ACHN (cell line): Measurements from ENCODE around the gene TRAPPC5.

ENCODE experiments used
- DNase-seq: peaks from one replicate; pipeline ENCODE4 v3.0.0-alpha.2; 2015
- in situ Hi-C: cut with HindIII; loops from 2 replicates; pipeline ENCODE4 v1.10.0; 2017; ENCODE audit warnings: low sequenced_read_pairs, low pct_ligation_motif_present, low pct_unique_long_range_greater_than_20kb

TRAPPC5 gene

GRCh38 chr19:7644550-7644877, 36.1 kb upstream of the TRAPPC5 start:
- in situ Hi-C loops = no loop called here
- DNase-seq = no peak

GRCh38 chr19:7645163-7645562, 35.5 kb upstream of the TRAPPC5 start:
- in situ Hi-C loops = no loop called here
- no peak for DNase-seq

- in situ Hi-C loops = no loop called here
- no peak for DNase-seq
These were observed 34.8 kb upstream of the TRAPPC5 start for GRCh38 chr19:7645656-7646425.

GRCh38 chr19:7646426-7646700, 34.3 kb upstream of the TRAPPC5 start:
- in situ Hi-C loops = no loop called here
- no peak for DNase-seq

- DNase-seq = no peak
- in situ Hi-C loops = no loop called here
These were observed 33.5 kb upstream of the TRAPPC5 start for GRCh38 chr19:7647156-7647555.

- in situ Hi-C loops = no loop called here
- DNase-seq = no peak
These were observed 32.2 kb upstream of the TRAPPC5 start for GRCh38 chr19:7648265-7649014.

- DNase-seq = no peak
- in situ Hi-C loops = no loop called here
These were observed 30.5 kb upstream of the TRAPPC5 start for GRCh38 chr19:7650148-7650547.

- peak; percentile 63 for DNase-seq
- in situ Hi-C loops = no loop called here
These were observed 28.5 kb upstream of the TRAPPC5 start for GRCh38 chr19:7652061-7652641.

- no peak for DNase-seq
- in situ Hi-C loops = no loop called here
These were observed 26.2 kb upstream of the TRAPPC5 start for GRCh38 chr19:7654401-7654800.

GRCh38 chr19:7655581-7655980, 25.1 kb upstream of the TRAPPC5 start:
- DNase-seq = no peak

GRCh38 chr19:7657131-7657751, 23.4 kb upstream of the TRAPPC5 start:
- no peak for DNase-seq
- in situ Hi-C loops = no loop called here

More at GRCh38 chr19:7655581-7655980, 25.1 kb upstream of the TRAPPC5 start:
- in situ Hi-C loops = no loop called here

- no peak for DNase-seq
- in situ Hi-C loops = no loop called here
These were observed 22.4 kb upstream of the TRAPPC5 start for GRCh38 chr19:7658219-7658686.

GRCh38 chr19:7661744-7662538, 18.7 kb upstream of the TRAPPC5 start:
- DNase-seq = no peak

GRCh38 chr19:7662657-7663056, 18.0 kb upstream of the TRAPPC5 start:
- in situ Hi-C loops = no loop called here
- DNase-seq = no peak

More at GRCh38 chr19:7661744-7662538, 18.7 kb upstream of the TRAPPC5 start:
- in situ Hi-C loops = no loop called here

- in situ Hi-C loops = no loop called here
- no peak for DNase-seq
These were observed 16.9 kb upstream of the TRAPPC5 start for GRCh38 chr19:7663706-7664105.

- DNase-seq = no peak
- in situ Hi-C loops = no loop called here
These were observed 15.6 kb upstream of the TRAPPC5 start for GRCh38 chr19:7665076-7665475.

- no peak for DNase-seq
- in situ Hi-C loops = no loop called here
These were observed 11.8 kb upstream of the TRAPPC5 start, which contains the start of gene RETN for GRCh38 chr19:7668842-7669241. Gene RETN, plus strand, starts transcription at chr19:7669049. Its CDS starts 278 bp downstream, at chr19:7669327.

GRCh38 chr19:7669641-7670040, 11.0 kb upstream of the TRAPPC5 start:
- in situ Hi-C loops = no loop called here
- DNase-seq = no peak
